PC-9 (cell line): ENCODE data around the gene CLDN15. TPM values are rescaled to one million over a fixed set of nuclear protein-coding genes. Genes with fewer than 3 reads are reported as not detected.

ENCODE experiments used
- BruUV-seq: library from RNA; stranded (reverse); fragments of 400-500 nt; replicated peaks from 2 replicates; lab custom pipeline; 2021; lab: Mats Ljungman, UMichigan
- CTCF ChIA-PET: fragments of 300-600 bp; sonication (Branson Sonifier 250); formaldehyde crosslinking; loops from one replicate; lab custom pipeline; 2022; ENCODE audit warnings: antibody characterized with exemption; lab: Charles Lee
- POLR2A ChIA-PET: fragments of 300-600 bp; sonication (Branson Sonifier 250); formaldehyde crosslinking; loops from one replicate; lab custom pipeline; 2022; ENCODE audit warnings: antibody characterized with exemption; ENCODE audit not compliant: unreplicated experiment; lab: Charles Lee
- DNase-seq, 2 experiments: peaks; one replicate each; pipeline versions ENCODE4 v3.0.0 to v3.0.0-alpha.2; 2015 to 2022; ENCODE audit warnings: mixed read lengths in 1 of 2
- H2AFZ ChIP-seq: fragments of 200-600 bp; sonication (generic); 2 replicates; pipeline ENCODE4 v1.8.1; 2017; ENCODE audit warnings: antibody characterized with exemption
- H3F3A ChIP-seq: fragments of 200-600 bp; sonication (generic); 2 replicates; pipeline ENCODE4 v1.8.1; 2017; ENCODE audit warnings: antibody characterized with exemption, mild to moderate bottlenecking, low read depth; ENCODE audit not compliant: insufficient read depth
- H3K27ac ChIP-seq: fragments of 200-600 bp; sonication (generic); 2 replicates; pipeline ENCODE4 v1.6.1; 2016; ENCODE audit warnings: mixed run types
- H3K27me3 ChIP-seq: fragments of 200-600 bp; sonication (generic); 2 replicates; pipeline ENCODE4 v1.6.1; 2016; ENCODE audit warnings: low read depth, mixed run types; ENCODE audit not compliant: insufficient read depth
- H3K36me3 ChIP-seq: fragments of 200-600 bp; sonication (generic); 2 replicates; pipeline ENCODE4 v1.6.1; 2016; ENCODE audit warnings: low read depth, mixed run types
- H3K4me1 ChIP-seq: fragments of 200-600 bp; sonication (generic); replicated peaks from 2 replicates; pipeline ENCODE4 v1.6.1; 2016; ENCODE audit warnings: mixed run types; ENCODE audit not compliant: insufficient read depth
- H3K4me2 ChIP-seq: fragments of 200-600 bp; sonication (generic); 2 replicates; pipeline ENCODE4 v1.6.1; 2017; ENCODE audit warnings: mixed run types
- H3K4me3 ChIP-seq: fragments of 200-600 bp; sonication (generic); 2 replicates; pipeline ENCODE4 v1.6.1; 2016; ENCODE audit warnings: mixed run types
- H3K79me2 ChIP-seq: fragments of 200-600 bp; sonication (generic); 2 replicates; pipeline ENCODE4 v1.6.1; 2017; ENCODE audit warnings: low read depth, mixed run types
- H3K9me2 ChIP-seq: fragments of 200-600 bp; sonication (generic); 2 replicates; pipeline ENCODE4 v1.8.1; 2017; ENCODE audit warnings: mild to moderate bottlenecking; ENCODE audit not compliant: insufficient read depth
- H3K9me3 ChIP-seq: fragments of 200-600 bp; sonication (generic); 2 replicates; pipeline ENCODE4 v1.8.1; 2016; ENCODE audit warnings: low read depth; ENCODE audit not compliant: insufficient read depth
- H4K20me1 ChIP-seq: fragments of 200-600 bp; sonication (generic); 2 replicates; pipeline ENCODE4 v1.8.1; 2017; ENCODE audit not compliant: insufficient read depth
- EZH2 ChIP-seq: fragments of 200-600 bp; sonication (generic); IDR thresholded peaks from 2 replicates; pipeline ENCODE4 v1.8.0; 2017; ENCODE audit warnings: antibody characterized with exemption, low read depth
- intact Hi-C: fragments of 100-400 bp; cut with micrococcal nuclease; formaldehyde crosslinking; loops from one replicate; pipeline ENCODE4 v1.10.0; 2022; ENCODE audit not compliant: unreplicated experiment
- total RNA-seq: library from RNA; stranded (reverse); gene quantifications from 2 replicates; pipeline ENCODE4 v1.2.3, GENCODE V29; 2021
- TF ChIP-seq, protein P1 (sequence below): fragments of 200-600 bp; sonication (generic); conservative IDR thresholded peaks from 2 replicates; pipeline ENCODE4 v1.6.1; 2017; ENCODE audit warnings: mixed run types, antibody characterized with exemption, mild to moderate bottlenecking, moderate library complexity

Gene CLDN15
- total RNA-seq, 1 experiment from 2014 or later: 17.2 TPM

DNA sequence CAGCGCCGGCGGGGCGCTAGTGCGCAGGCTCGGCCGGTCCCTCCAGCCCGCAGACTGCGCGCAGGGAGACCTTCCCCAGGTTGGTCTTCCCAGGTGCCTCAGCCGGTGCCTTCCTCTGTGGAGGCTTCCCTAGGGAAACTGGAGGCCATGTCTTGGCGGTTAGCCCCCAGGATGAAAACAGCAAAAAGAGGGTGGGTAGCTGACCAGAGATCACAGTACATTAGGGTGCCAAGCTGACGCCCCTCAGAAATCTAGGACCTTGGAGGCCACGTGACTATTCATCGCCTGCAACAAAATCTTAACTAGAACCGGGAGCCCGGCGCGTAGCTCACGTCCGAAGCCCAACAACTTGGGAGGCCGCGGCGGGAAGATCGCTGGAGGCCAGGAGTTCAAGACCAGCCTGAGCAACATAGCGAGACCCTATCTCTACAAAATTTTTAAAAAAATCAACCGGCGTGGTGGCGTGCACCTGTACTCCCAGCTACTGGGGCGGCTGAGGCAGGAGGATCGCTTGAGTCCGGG lies 7.6 kb upstream of the CLDN15 start:
- Histone ChIP-seq H3K9me2 (no peaks in the 10 kb centered on the region), H3K4me2 (peak overlapping the region; percentile 92), H4K20me1 (peaks cover 27% of the 10 kb centered on the region), H3K9me3 (no peaks in the 10 kb centered on the region), H3K4me1 (peaks cover 18% of the 10 kb centered on the region), H3K79me2 (peaks cover 51% of the 10 kb centered on the region), H3K36me3 (0 out of 2 replicates have a peak, but pooled peaks cover 9% of the 10 kb centered on the region), H3F3A (peaks cover 22% of the 10 kb centered on the region; the same call in 1 of the 2 replicates), H3K27ac (peak overlapping the region; percentile 52; the same call in 1 of the 2 replicates), H3K4me3 (peak overlapping the region; percentile 98), H2AFZ (peak overlapping the region; percentile 94), H3K27me3 (no peaks in the 10 kb centered on the region)
- TF ChIP-seq EZH2: no peak
- POLR2A ChIA-PET: no interaction called here
- DNase-seq: no peak
- intact Hi-C loops: no loop called here
- BruUV-seq: TSS peak; percentile 82
- CTCF ChIA-PET: interaction anchor here (1.1 to 2.1 kb wide), 3 partner anchors 27 to 540 kb away, joined by 5 to 22 read pairs (median 7); partner anchors contain the start of genes PLOD3, POP7 and ZNHIT1

DNA sequence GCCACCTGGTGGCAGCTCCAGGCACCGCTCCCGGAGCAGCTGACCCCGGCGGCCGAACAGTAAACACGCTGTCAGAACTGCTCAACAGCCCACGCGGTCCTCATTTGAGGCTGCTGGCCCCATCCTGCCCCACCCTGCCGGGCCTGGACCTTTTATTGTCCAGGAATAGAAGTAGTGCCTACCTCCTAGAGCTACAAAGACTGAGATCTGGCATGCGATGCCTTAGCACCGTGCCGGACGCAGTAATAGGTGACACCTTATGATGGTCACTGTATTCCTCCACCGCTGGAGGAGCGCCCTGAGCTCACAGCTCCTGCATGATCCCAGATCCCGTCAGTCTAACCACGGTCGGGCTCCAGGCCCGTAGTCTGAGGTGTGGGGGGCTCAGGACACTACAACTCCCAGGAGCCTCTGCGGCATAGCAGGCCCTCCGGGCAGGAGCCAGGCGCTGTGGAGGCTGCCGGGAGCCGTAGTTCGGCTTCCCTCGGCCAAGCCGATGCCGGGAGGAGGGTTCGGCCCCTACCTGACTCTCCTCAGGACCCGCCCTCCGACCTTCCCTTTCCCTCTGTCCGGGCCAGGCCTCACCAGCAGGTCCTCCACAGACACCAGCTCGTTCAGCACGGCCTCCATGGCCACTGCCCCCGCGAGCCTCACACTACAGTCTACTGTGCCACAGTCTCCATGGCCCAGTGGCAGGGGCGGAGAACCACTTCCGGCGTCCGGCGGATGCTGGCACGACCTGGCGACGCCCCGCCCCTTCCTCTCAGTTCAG lies 7.0 kb upstream of the CLDN15 start, which contains the start of gene FIS1:
TSS of gene FIS1 (minus strand) at position 707 of the 772 bp plus-strand sequence. CDS start at position 630, 77 bp downstream.
- CTCF ChIA-PET: interaction anchor here (0.6 to 2.1 kb wide), 8 partner anchors 12 to 539 kb away, joined by 3 to 22 read pairs (median 6); partner anchors contain the start of genes PLOD3, POP7, SLC12A9 and ZNHIT1
- peak within 1 kb of the TSS; percentile 98 for H3K4me3 ChIP-seq
- H4K20me1 ChIP-seq: peaks cover 27% of the 10 kb centered on the region
- H3K4me1 ChIP-seq: peaks cover 16% of the 10 kb centered on the region
- no peaks in the 10 kb centered on the region for H3K9me2 ChIP-seq
- peak; percentile 74 to 95 for DNase-seq
- POLR2A ChIA-PET: interaction anchor here (0.6 to 0.7 kb wide), 2 partner anchors 58 to 393 kb away, joined by 5 to 6 read pairs; no protein-coding TSS in a partner anchor
- H3K27ac ChIP-seq: peak within 1 kb of the TSS; percentile 52
- peaks cover 44% of the 10 kb centered on the region for H3K79me2 ChIP-seq
- H3K36me3 ChIP-seq: 0 out of 2 replicates have a peak, but pooled peaks cover 9% of the 10 kb centered on the region
- H3K4me2 ChIP-seq: peak within 1 kb of the TSS; percentile 92
- peak within 1 kb of the TSS; percentile 94 for H2AFZ ChIP-seq
- TF ChIP-seq, protein P1, sequence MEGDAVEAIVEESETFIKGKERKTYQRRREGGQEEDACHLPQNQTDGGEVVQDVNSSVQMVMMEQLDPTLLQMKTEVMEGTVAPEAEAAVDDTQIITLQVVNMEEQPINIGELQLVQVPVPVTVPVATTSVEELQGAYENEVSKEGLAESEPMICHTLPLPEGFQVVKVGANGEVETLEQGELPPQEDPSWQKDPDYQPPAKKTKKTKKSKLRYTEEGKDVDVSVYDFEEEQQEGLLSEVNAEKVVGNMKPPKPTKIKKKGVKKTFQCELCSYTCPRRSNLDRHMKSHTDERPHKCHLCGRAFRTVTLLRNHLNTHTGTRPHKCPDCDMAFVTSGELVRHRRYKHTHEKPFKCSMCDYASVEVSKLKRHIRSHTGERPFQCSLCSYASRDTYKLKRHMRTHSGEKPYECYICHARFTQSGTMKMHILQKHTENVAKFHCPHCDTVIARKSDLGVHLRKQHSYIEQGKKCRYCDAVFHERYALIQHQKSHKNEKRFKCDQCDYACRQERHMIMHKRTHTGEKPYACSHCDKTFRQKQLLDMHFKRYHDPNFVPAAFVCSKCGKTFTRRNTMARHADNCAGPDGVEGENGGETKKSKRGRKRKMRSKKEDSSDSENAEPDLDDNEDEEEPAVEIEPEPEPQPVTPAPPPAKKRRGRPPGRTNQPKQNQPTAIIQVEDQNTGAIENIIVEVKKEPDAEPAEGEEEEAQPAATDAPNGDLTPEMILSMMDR: peak; percentile 63
- TF ChIP-seq EZH2: no peak
- peaks cover 22% of the 10 kb centered on the region; the same call in 1 of the 2 replicates for H3F3A ChIP-seq
- intact Hi-C loops: loop anchor here (1.0 kb wide), 4 partner anchors 8 to 100 kb away; partner anchors contain the start of gene ZNHIT1
- no peaks in the 10 kb centered on the region for H3K9me3 ChIP-seq
- H3K27me3 ChIP-seq: no peaks in the 10 kb centered on the region
- BruUV-seq: no TSS peak

DNA sequence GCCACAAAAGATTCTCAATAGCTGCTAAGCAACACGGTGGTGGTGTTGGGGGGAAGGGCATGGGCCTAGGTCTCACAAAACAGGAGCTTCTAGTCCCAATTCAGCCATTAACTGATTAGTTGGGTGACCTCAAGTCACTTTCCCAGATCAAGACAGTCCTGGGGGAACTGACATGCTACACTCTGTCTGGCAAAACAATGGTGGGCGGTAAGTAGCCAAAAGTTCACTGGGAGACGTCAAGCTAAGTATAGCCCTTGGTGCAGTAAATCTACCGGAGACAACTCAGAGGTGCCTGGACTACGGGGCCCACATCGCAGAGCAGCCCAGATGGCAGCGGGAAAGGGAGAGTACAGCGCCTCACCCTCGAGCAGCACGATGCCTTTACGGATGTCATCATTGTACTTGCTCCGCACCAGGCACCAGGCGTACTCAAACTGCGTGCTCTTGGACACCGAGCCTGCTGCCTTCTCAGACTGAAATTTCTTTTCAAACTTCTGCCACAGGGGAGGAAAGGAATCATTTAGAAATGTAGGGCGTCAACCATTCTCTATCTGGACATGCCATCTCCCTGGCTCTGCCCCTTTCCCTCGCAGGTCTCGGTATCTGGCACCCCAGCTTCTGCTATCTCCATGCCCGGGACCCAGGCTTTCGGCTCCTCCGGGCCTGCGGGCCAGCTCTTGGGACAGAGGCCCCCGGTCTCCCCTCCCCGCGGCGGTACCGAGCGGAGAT lies 6.2 kb upstream of the CLDN15 start:
- Histone ChIP-seq H3K9me3 (no peaks in the 10 kb centered on the region), H3K79me2 (peaks cover 37% of the 10 kb centered on the region), H3K4me2 (peak overlapping the region; percentile 92), H3K27me3 (no peaks in the 10 kb centered on the region), H3F3A (peaks cover 22% of the 10 kb centered on the region; the same call in 1 of the 2 replicates), H3K4me3 (peak overlapping the region; percentile 98), H3K36me3 (0 out of 2 replicates have a peak, but pooled peaks cover 9% of the 10 kb centered on the region), H2AFZ (peak overlapping the region; percentile 94; the same call in 1 of the 2 replicates), H4K20me1 (peaks cover 23% of the 10 kb centered on the region; the same call in 1 of the 2 replicates), H3K4me1 (peaks cover 16% of the 10 kb centered on the region), H3K9me2 (no peaks in the 10 kb centered on the region), H3K27ac (no peak overlapping the region)
- CTCF ChIA-PET: interaction anchor here (0.5 to 2.1 kb wide), 9 partner anchors 11 to 538 kb away, joined by 3 to 22 read pairs (median 4); partner anchors contain the start of genes PLOD3, POP7, SLC12A9 and ZNHIT1
- no peak for TF ChIP-seq EZH2
- TF ChIP-seq, protein P1: peak; percentile 91; the same call in 1 of the 2 replicates
- intact Hi-C loops: loop anchor here (1.0 kb wide), 4 partner anchors 8 to 100 kb away; partner anchors contain the start of gene ZNHIT1
- BruUV-seq: no TSS peak
- POLR2A ChIA-PET: interaction anchor here (0.7 kb wide), 1 partner anchor 57 kb away, joined by 5 read pairs; no protein-coding TSS in a partner anchor
- DNase-seq: no peak
